Measurements from ENCODE around the gene UNC13B.
A peak's percentile ranks its signal among the peaks of the same experiment; 100 is the strongest.
"Not testable (repeated sequence)": the region's sequence is repeated elsewhere in the genome, so short reads cannot be mapped to it uniquely, and the experiment has no call there.

Gene UNC13B

DNA sequence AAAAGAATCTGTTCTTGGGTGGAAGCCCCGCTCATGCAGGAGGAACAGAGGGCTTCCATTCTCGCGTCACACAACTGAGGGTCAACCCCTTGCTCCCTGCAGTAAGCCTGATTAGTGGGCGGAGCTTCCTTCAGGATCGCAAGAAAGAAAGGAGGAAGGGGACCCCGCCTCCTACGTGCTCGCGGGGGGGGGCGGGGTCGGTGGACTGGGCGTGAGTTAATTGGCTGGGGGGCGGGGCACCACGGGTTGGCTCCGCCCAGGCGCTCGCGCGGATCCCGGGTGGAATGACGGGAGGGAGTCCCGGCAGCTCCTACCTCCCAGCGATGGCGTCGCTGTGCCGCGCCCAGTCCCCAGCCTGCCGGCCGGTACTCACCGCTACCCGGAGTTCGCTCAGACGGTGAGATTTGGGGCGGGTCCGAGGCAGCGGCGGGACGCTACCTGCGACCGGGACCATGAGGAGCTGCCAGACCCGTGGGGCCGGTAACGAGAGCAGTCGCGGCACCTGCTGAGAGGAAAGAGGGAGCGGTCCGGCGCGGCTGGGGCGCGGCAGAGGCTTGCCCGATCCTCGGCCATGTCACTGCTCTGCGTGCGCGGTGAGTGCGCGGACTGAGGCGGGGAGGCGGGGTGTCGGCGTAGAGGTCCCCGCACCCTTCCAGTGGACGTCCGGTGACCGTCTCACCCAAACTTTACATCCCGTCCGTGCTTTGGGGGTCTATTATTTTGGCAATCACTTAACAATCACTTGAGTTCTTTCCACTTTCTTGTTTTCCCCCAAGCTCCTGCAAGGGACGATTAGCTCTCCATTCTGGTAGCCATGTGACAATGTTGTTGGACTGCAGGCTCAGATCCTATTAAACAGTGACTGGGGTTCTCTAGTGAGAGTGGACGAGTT, at the start of gene UNC13B:
TSS of gene UNC13B (plus strand) at position 297 of the 892 bp plus-strand sequence. CDS start at position 572, 275 bp downstream.
- peak; percentile 61 for DNase-seq

DNA sequence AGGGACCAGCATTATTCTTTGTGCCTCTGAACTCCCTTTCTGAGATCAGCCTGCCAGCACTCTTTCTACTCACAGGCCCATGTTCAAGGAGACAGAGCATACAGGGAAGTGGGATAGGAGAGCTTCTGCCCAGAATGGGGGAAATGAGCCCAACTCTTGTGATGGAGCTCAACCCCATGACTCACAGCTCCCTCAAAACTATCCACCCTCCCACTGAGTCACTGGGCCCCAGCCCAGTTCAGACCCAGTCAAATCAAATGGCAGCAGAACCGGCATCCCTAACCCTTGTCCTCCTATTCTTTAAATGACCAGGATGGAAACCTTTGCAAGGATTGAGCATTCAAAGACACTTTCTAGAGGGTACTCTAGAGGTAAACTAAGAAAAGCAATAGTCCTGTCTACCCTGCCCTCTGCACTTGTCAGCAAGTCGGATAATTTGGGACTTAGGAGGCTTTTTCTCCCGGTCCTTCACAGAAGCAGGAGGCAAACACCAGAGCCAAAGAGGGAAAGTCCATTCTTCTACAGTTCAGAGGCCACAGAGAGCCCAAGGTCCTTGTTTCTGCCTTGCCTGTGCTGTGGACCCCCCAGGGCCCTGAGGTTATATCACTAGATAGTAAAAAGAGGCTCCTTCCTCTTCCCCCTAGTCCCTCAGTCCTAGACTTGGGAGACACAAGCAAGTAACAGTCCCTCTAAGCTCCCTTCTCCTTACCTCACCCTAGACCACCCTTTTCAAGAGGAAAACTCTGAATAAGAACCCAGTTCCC, 49.4 kb upstream of the UNC13B start:
- peak; percentile 19 for DNase-seq

DNA sequence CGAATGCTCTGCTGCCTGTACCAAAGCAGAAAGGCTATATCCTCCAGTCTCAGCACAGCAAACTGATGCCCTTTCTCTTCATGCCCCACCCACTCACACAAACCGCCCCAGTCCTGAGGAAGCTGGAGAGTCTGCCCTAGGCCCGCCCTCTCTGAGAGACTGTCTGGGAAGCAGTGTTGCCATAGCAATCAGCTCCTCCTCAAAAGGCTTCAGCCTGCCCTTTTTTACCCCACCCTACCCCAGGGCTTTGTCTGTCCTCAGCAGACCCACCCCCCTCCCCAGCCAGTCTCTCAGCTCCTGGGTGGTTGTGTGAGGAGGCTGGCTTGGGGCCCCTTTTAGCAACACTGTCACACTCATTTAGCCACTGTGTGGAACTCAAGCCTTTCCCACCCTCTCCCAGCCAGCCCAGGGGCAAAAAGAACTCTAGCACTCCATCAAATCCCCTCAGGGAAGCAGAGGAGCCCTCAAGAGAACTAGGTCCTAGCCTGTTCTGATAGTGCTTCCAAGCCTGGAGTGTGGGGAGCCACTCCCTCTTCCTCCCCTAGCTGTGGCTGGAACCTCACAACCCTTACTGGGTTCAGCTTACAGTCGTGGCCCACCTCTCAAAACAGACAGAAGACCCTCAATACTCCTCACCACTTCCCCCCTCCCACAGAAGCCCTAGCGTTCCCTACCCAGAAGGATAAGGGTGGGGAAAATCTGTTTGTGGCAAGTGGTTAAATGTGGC, 47.5 kb upstream of the UNC13B start:
- peak; percentile 63 for DNase-seq

DNA sequence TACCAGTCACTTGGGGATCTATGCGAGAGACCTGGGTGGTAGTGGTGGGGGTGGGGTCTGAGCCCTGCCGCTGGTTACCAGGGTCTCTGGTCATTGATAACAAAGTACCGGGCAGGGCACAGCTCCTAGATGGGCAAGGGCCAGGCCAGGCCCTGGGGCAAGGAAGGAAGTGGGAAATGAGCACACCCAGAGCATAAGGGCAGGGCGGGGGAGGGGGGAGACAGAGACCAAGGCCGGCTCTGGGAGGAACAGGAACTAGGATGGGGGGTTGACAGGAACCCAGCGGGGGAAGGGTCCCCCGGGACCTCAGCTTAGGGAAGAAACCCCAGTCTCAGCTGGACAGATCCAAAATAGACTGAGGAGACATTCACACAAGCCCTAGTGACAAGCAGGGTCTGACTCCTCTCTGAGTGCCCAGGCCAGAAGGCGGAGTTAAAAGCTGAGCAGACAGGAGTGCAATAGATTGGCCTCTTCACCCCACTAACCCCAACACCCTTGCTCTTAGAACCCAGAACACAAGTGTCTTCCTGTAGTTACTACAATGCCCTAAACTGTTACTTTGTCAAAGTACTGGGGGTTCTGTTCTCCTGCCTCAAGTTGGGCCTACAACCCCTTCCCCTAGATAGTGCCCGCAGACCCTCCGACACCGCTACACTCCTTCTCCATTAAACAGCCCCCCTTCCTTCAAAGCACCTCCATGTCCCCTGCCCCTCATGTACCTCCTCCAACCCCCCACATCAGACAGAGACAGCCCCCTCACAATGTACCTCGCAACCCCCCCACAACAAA, 46.8 kb upstream of the UNC13B start:
- DNase-seq, result peak; percentile 29

DNA sequence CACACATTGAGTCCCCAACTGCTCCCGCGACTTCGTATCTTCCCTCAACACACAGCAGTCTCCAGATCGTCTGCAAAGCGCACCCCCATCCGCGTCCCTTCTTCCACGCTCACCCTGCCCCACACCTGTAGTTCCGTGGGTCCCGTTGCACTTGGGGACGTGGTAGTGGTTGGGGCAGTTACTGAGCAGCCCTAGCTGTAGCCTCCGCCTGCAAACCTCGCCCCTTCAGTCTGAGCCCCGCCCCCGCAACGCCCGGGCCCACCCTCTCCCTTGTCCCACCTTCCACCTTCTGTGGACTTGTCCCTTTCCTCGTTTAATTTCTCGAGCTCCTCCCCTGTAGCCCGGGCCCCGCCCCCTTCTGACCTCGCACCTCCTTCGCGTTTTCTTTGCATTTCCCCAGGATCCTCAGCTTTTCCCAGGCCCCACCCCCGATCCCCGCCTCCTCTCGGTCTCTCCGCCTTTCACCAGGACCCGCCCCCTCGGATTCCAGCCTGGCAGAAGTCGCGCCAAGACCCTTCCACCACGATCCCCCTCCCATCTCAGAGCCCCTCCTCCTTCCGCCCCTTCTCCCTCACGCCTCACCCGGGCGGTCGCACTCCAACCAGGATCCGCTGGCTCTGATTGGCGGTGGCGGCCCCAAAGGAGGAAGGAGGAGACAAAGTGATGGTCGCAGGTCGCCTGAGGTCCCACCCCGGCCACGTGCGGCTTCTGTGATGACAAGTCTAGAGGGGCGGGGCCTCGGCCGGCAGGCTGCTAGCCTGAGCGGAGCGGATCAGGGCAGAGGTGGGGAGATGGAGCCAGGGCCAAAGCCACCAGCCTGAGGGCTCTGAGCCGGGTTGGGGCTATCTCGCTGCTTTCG, 45.9 kb upstream of the UNC13B start, which contains the start of gene ATOSB:
TSS of gene ATOSB (minus strand) at position 183 of the 859 bp plus-strand sequence. CDS start 7,588 bp downstream, outside the sequence.
- DNase-seq, result peak; percentile 96

DNA sequence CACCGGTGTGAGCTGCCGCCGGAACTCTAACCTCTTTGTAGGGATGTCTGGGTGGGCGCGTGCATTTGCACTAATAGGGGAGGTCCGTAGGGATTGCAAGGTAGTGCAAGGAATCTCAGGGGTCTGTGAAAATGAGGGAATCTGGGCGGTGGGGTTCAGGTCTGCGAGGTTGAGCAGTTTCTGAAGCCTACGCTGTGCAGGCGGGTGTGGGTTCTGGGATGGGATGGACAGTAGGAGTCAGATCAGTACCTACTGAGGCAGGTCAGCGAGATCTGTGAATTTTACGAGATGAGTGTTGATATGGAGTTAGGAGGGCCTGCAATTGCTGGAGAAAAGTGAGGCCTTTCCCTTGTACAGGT, 45.3 kb upstream of the UNC13B start:
- no peak for DNase-seq

DNA sequence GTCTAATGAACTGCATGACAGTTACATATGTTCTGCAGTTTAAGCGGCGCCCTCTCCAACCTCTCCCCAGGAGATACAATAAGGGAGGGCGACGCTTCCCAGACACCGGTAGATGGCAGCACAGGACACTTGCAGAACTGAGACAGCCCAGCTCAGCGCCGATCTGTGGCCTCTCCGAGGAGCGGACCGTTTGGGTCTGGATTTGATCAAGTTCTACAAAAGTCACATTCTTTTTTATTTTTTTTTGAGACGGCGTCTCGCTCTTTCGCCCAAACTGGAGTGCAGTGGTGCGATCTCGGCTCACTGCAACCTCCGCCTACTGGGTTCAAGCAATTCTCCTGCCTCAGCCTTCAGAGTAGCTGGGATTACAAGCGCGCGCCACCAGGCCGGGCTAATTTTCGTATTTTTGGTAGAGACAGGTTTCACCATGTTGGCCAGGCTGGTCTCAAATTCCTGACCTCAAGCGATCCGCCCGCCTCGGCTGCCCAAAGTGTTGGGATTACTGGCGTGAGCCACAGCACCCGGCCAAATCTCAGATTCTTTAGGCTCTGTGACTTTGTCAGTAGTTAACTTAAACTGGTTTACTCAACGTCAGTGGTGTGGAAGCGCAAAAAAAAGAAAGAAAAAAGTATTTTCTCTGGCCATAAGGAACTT, 44.8 kb upstream of the UNC13B start:
- DNase-seq, result peak; percentile 88

DNA sequence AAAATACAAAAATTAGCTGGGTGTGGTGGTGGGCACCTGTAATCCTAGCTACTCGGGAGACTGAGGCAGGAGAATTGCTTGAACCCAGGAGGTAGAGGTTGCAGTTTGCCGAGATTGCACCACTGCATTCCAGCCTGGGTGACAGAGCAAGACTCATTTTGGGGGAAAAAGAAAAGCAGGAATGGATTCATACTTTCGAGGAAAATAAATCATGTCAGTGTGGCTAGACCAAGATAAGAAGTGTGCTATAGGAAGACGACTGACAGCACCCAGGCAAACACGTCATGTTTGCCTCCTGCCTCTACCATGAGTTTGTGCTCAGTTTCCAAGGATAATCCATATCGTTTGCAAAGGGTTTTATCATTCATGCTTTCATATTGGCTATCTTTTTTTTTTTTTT, 26.9 kb upstream of the UNC13B start:
- no peak for DNase-seq

DNA sequence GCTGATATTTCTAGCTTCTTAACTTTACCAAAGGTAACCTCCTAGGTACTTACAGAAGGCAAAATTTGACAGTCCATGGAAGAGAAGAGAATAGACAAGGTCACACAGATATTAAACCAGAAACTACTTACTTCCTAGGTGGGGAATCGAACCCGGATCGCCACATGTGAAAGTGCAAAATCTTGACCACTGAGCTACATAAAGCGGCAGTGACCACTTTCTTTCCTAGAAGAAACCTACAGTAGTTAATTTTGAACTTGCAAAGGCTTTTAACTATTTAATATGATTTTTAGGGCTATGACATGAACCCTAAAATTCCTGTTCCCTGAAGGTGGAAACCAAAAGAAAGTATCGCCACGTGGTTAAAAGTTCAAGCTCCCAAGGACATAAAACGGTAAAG, 25.8 kb upstream of the UNC13B start:
- no peak for DNase-seq

DNA sequence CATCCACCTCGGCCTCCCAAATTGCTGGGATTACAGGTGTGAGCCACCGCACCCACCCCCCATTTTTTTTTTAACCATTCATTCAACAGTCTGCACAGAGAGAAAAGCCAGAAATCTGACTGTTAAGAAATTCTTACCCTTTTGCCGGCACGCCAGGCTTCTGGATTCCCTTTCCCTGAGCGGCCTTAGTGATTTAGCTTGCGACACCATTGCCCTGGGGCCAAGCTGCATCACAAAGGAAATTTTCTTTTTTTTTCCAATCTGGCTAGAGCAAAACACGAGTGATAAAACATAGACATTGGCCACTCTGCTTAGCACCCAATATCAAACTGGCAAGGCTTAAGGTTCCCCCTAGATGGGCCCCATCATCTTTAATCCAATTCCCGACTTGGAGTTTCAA, 24.9 kb upstream of the UNC13B start:
- no peak for DNase-seq

DNA sequence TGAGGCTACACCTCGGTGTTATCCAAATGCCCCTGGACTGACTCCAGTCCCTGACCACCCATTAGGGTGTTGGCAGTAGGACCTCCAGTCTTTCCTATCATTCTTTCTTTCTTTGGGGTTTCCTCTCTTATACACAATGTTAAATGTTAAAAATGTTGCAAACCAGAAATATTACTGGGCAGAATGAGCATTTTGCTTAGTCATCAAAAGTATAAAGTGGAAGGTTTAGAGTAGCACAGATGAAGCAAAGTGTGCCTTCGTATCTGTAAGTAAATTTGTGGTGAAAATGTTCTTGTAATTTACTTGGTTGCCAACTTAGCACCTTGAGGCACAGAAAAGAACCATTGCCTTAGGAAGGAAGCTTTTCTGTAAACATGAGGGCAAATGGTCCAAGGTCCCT, 21.7 kb upstream of the UNC13B start:
- DNase-seq, result no peak

DNA sequence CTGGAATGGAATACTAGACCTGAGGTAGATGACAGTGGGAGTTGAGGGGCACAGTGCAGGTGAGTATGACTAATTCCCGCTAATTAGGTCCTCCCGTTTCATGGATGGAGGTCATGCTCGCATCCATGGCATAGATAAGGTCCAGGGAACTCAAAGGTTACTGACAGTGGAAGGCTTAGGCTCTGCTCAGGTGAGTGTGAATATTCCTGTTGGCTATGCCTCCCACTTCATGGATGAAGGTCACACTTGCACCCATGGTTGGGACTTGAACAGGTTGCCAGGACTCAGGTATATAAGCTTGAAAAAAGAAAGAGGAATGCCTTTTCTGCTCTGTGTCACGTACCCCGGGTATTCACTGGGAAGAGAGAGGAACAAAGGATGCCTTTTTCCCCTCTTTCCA, 19.8 kb upstream of the UNC13B start:
- DNase-seq, result no peak

DNA sequence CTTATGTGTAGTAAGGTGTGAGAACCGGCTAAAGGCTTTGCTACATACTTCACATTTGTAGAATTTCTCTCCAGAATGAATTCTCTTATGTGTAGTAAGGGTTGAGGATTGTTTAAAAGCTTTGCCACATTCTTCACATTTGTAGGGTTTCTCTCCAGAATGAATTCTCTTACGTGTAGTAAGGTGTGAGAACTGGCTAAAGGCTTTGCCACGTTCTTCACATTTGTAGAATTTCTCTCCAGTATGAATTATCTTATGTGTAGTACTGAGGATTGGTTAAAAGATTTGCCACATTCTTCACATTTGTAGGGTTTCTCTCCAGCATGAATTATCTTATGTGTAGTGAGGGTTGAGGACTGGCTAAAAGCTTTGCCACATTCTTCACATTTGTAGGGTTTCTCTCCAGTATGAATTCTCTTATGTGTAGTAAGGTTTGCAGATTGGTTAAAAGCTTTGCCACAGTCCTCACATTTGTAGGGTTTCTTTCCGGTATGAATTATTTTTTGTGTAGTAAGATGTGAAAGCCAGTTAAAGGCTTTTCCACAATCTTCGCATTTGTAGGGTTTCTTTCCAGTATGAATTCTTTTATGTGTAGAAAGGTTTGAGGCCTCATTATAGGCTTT, 13.8 kb upstream of the UNC13B start:
- not testable (repeated sequence) for DNase-seq

DNA sequence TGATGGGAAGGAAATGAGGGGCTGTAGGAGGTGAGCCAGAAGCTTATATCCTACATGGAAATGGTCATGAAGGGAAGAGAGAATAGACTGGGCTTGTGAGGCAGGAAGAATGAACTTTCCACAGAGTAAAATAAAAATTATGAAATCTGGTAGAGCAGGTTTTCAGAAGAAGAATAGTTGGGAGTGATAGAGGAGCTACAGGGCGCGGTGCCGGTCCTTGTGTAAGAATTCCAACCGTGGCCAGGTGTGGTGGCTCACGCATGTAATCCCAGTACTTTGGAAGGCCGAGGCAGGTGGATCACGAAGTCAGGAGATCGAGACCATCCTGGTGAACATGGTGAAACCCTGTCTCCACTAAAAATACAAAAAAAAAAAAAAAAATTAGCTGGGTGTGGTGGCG, 8.9 kb upstream of the UNC13B start:
- DNase-seq, result no peak

DNA sequence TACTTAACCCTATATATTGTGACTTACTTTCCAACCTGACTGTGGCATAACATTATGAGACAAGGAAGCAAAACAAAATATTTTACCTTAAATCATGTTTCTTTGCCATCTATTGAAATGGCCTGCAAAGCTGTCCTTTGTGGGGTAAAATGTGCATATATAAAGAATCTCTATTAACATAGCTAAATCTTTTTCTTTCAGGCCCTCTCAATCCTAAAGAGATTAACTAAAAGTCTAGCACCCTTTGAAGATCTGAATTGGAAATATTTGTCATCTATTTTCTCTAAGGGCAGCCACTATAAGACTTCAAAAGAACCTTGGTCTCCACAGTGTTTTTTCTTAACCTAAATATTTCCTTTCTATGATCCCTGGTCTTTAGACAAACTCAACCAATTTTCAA, 5.0 kb upstream of the UNC13B start:
- no peak for DNase-seq

DNA sequence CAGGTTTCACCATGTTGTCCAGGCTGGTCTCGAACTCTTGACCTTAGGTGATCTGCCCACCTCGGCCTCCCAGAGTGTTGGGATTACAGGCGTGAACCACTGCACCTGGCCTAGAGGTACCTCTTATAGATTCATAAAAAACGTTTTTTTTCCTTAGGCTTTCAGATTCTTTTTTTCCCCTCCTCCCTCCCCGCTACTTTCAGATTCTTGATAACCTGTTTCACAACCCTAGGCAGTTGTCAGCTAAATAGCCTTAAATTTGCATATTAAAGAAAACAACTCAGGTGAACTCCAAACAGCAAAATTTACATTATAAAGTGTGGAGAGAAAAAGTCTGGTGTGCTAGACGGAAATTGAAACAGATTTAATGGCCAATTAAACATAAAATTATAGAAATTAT, 4.0 kb upstream of the UNC13B start:
- DNase-seq, result not testable (repeated sequence)

DNA sequence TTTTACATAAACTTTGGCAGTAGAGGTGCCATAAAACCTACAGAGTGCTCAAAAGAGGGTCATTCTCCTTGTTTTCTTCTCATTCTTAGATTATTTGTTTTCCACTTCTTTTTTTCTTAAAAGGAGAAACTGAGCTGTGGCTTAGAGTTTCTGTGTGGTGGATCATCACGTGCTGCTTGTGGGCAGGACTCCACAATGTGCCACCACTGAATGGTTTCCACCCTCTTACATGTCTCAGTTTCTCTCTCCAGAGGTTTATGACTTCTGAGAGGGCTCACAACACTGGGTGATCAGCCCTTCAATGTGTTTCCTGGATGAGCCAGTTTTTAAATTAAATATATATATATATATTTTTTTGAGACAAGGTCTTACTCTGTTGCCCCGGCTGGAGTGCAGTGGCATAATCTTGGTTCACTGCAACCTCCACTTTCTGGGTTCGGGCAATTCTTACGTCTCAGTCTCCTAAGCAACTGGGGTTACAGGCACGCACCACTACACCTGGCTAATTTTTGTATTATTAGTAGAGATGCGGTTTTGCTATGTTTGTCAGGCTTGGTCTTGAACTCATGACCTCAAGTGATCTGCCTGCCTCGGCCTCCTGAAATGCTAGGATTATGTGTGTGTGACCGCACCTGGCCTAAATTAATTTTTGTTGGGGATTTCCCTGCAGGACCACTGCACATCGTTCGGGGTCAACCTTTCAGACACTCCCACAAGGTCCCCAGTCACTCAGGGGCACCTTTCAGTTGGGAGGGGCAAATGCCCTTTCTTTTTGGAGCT, 3.1 kb upstream of the UNC13B start:
- no peak for DNase-seq

DNA sequence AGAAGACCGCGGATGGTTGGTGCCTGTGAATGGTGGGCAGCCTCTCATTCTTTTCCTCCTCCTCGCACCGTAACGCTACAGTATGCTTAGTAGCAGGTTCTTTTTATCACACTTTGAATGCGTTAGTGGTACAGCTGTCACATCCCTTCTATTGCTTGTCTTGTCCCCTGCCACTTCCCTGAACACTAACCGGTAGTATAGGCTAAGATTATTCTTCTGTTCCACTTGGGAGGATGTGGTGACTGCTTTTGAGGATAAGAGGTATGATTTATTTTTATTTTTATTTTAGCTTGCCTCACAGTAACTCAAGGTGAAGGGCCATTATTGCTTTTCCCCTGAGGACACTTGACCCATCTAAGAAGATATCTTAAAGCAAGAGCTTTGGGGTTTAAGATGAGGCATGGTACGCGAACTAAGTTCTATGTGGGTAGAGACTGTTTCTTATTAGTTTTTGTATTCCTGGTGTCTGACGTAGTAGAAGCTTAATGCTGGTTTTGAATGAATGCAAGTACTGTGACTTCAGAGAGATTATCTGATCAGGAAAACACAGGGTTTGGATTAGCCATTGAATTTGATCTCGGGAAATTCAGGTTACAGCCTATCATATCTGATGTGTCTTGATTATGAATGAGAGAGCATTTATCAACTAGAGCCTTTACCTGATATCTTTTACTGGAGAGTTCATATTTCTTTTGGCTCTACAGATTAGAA, 951 bp downstream of the UNC13B start:
- DNase-seq, result no peak

DNA sequence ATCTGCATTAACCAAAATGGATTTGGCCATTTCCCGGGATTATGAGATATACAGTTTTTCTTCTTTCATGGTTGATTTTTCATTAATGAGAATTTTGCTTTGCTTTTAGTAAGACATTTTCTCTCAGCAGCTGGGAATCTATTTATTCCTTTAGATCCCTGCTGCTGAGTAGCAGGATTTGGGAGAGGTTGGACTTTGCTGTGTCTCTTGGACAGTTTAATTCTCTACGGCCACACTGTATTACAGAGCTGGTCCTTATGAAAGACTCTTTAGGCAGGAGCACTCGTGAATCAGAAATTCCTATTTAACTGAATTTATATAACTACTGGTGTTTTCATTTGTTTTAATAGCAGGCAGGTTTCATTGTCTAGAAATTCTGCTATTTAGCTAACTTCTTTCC, 1.6 kb downstream of the UNC13B start:
- no peak for DNase-seq

Measured in stimulated activated naive CD4-positive, alpha-beta T cell treated with Interleukin-2 at 50 U/mL for 16 hours (primary cell).